ENCODE results near the gene ARHGEF12. TPM values are rescaled to one million over a fixed set of nuclear protein-coding genes. Genes with fewer than 3 reads are reported as not detected.

ARHGEF12 gene
- total and polyA plus RNA-seq, 7 experiments from 2014 or later, result 0.38 to 13.1 (median 2.7) TPM

DNA sequence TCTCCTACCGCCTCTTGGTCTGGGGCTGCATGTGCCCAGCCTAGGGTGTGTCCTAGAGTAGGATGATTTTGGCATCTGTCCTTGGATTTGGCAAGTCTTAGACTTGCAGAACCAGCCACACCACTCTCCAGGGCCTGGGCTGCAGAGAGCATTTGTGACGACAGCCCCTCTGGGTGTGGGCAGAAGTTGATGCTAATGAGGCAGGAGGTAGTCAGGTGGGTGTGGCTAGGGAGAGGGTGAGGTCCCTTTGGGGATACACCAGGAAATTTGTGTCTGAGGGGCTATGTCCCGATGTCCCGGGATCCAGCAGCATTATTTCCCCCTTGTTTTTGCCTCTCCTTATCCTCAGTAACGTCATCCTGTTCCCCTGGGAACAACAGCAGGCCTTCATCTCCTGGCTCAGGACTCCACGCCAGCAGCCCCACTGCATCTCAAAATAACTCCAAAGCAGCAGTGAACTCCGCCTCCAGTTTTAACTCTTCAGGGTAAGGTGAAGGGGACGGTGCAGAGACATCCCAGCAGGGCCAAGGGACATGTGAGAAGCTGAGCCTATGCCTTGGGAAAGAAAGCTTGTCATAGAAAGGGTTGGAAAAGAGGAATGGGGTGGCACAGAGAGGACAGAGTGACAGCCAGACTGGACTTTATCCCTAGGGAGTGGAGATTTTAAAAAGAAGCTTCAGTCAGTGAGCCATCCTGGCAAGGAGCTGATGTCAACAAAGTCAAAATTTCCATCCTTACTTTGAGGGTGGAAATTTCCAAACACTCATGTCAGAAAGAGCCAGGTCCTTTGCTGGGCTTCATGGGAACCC, 19.1 kb upstream of the ARHGEF12 start:
- no peak for ATAC-seq
- Mint-ChIP-seq H3K27me3 (peaks cover 15 to 44% (median 33%) of the 10 kb centered on the region in 5 donors), H3K4me3 (no peak overlapping the region), H3K36me3 (no peaks in the 10 kb centered on the region), H3K27ac (no peak overlapping the region), H3K4me1 (no peaks in the 10 kb centered on the region), H3K9me3 (no peaks in the 10 kb centered on the region)
- no peaks in the 10 kb centered on the region for H3K9me3 ChIP-seq (ENCODE audit: control insufficient read depth in 2 of 3, low read length in 3 of 3)
- no peak overlapping the region for H3K27ac ChIP-seq (ENCODE audit: low read depth, low read length)
- H3K27me3 ChIP-seq (ENCODE audit: control insufficient read depth in 2 of 2, insufficient read depth in 2 of 2, low read length in 2 of 2), result no peaks in the 10 kb centered on the region
- intact Hi-C loops (cut with micrococcal nuclease), result no loop called here
- H3K4me3 ChIP-seq (ENCODE audit: low read length), result no peak overlapping the region
- H3K36me3 ChIP-seq (ENCODE audit: control insufficient read depth in 2 of 3, insufficient read depth in 3 of 3, low read length in 3 of 3), result no peaks in the 10 kb centered on the region
- ChIA-PET CTCF (no interaction called here), POLR2A (interaction anchor here (0.6 kb wide), 1 partner anchor 65 kb away, joined by 3 read pairs; no protein-coding TSS in a partner anchor)
- no peak for DNase-seq
- no peaks in the 10 kb centered on the region for H3K4me1 ChIP-seq (ENCODE audit: control insufficient read depth in 2 of 2, insufficient read depth in 2 of 2, low read length in 2 of 2)

DNA sequence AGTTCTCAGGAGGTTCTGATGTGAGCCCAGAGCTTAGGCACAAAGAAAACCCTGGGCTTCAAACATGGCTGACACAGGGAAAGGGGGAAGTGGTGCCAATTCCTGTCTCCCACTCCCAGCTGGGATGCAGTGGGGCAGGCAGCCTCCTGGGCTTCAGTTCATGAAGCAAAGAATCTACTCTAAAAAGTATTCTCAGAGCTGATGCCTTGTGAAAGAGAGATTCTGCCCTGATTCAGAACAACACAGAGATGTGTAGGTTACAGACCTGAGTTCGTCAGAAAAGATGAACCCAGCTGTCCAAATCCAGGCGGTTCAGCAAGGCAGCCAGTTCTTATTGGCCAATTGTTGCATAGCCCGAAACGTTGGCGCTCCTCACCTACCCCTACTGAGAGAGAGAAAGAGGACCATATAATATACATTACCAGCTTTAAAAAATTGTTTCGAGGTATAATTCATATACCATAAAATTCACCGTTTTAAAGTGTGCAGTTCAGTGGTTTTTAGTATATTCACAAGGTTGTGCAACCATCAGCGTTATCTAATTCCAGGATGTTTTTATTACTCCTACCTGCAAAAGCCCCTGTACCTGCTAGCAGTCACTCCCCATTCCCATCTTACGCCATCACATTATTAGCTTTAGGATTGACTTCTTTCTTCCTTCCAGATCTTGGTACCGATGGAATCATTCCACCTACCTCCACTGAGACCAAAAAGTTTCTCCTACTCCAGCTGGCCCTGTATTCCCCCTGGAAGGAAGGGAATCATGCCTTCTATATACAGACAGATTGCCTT, 18.3 kb upstream of the ARHGEF12 start:
- Mint-ChIP-seq H3K9me3 (no peaks in the 10 kb centered on the region), H3K4me3 (no peak overlapping the region), H3K4me1 (no peaks in the 10 kb centered on the region), H3K36me3 (no peaks in the 10 kb centered on the region), H3K27ac (no peak overlapping the region), H3K27me3 (peaks cover 18 to 40% (median 32%) of the 10 kb centered on the region in 5 donors)
- Histone ChIP-seq H3K9me3 (ENCODE audit: control insufficient read depth in 2 of 3, low read length in 3 of 3) (no peaks in the 10 kb centered on the region), H3K27me3 (ENCODE audit: control insufficient read depth in 2 of 2, insufficient read depth in 2 of 2, low read length in 2 of 2) (no peaks in the 10 kb centered on the region), H3K4me1 (ENCODE audit: control insufficient read depth in 2 of 2, insufficient read depth in 2 of 2, low read length in 2 of 2) (no peaks in the 10 kb centered on the region), H3K36me3 (ENCODE audit: control insufficient read depth in 2 of 3, insufficient read depth in 3 of 3, low read length in 3 of 3) (no peaks in the 10 kb centered on the region), H3K4me3 (ENCODE audit: low read length) (no peak overlapping the region), H3K27ac (ENCODE audit: low read depth, low read length) (no peak overlapping the region)
- intact Hi-C loops (cut with micrococcal nuclease), result no loop called here
- ATAC-seq (no peak), DNase-seq (no peak)
- CTCF ChIA-PET, result interaction anchor here (0.6 kb wide), 1 partner anchor 785 kb away, joined by 3 read pairs; no protein-coding TSS in a partner anchor
- POLR2A ChIA-PET, result interaction anchor here (0.6 kb wide), 1 partner anchor 66 kb away, joined by 3 read pairs; no protein-coding TSS in a partner anchor

DNA sequence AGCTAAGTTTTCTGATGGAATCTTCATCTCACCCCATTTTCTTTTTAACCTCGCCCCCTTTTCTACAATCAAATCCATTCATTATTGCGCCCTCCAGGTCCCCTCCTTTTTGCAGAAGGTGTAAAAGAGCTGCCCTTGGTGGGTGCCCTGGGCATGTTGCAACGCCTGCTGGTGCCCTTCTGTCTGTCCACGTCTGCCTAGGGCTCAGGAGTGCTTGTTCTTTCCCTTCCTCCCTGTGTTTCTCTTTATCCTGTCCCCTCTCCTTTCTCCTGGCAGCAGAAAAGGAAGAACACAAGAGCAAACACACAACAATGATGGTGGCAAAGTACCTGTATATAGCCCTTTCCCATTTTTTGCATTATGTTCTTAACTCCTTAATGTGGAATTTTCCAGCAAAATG, 17.3 kb upstream of the ARHGEF12 start:
- no peaks in the 10 kb centered on the region for H3K9me3 ChIP-seq (ENCODE audit: control insufficient read depth in 2 of 3, low read length in 3 of 3)
- intact Hi-C loops (cut with micrococcal nuclease), result no loop called here
- ChIA-PET POLR2A (no interaction called here), CTCF (no interaction called here)
- Mint-ChIP-seq H3K9me3 (no peaks in the 10 kb centered on the region), H3K4me1 (no peaks in the 10 kb centered on the region), H3K36me3 (no peaks in the 10 kb centered on the region), H3K27me3 (peaks cover 27 to 46% (median 40%) of the 10 kb centered on the region in 5 donors), H3K27ac (no peak overlapping the region), H3K4me3 (no peak overlapping the region)
- H3K4me3 ChIP-seq (ENCODE audit: low read length), result no peak overlapping the region
- DNase-seq (no peak), ATAC-seq (no peak)
- no peak overlapping the region for H3K27ac ChIP-seq (ENCODE audit: low read depth, low read length)
- no peaks in the 10 kb centered on the region for H3K4me1 ChIP-seq (ENCODE audit: control insufficient read depth in 2 of 2, insufficient read depth in 2 of 2, low read length in 2 of 2)
- H3K27me3 ChIP-seq (ENCODE audit: control insufficient read depth in 2 of 2, insufficient read depth in 2 of 2, low read length in 2 of 2), result peaks cover 0 to 6% of the 10 kb centered on the region in 2 donors
- H3K36me3 ChIP-seq (ENCODE audit: control insufficient read depth in 2 of 3, insufficient read depth in 3 of 3, low read length in 3 of 3), result no peaks in the 10 kb centered on the region

DNA sequence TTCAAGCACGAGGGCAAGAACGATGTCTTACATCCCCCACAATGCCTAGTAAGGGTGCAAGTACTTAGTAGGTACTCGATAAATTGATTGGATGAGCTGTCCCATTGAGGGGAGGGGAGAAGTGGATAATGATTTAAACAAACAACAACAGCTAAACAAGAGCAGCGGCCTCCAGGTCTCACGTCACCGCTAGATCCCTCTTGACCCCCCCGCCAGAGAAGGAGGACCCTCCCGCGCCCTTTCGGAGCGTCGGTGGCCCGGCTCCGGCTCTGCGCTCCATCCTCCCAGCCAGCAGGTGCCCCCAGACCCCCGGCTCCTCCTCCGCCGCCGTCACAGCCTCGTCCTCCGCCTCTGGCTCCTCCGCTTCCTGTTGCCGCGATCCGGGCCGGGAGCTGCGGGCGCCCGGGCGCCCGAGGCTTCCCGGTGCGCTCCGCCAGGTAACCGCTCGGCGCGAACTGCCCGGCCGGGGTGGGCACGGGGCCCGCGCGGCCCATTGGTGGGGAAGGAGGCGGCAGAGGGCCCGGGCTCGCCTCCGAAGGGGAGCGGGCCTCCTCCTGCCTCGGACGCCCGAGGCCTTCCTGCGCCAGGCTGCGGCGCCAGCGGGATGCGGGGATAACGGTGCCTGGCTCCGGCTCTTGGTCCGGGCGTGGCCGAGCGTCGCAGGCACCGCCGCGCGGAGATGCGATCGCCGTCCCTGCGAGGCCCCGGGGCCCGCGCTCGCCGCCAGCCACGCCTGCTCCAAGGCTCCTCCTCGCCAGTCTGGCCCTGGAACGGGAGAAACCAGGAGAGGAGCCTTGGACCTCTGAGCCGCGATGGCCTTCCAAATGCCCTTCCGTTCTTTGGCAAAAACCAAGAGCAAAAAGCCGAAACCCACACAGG, 11.0 kb upstream of the ARHGEF12 start, which contains the start of gene TLCD5:
TSS of gene TLCD5 (plus strand) at position 368 of the 879 bp plus-strand sequence. CDS start 2,143 bp downstream, outside the sequence.
- CTCF ChIA-PET, result no interaction called here
- H3K27me3 ChIP-seq (ENCODE audit: control insufficient read depth in 2 of 2, insufficient read depth in 2 of 2, low read length in 2 of 2), result peaks cover 7 to 27% of the 10 kb centered on the region in 2 donors

DNA sequence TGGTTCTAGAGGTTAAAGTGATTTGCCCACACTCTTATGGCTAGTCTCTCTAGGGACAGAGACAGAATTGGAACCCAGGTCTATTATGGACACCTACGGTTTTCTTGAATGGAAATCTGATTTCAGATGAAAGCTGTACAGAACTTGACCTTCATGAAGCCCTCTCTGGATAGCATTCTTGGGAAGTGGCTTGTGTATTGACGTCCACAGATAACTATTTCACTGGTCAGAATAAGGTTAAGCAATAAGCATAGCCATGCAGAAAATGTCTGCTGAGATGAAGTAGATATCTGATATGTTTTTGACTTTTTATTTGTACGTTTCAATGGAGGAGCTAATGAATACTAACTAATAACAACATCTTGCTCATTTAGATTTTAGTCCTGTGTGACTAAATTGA, 10.0 kb upstream of the ARHGEF12 start:
- H3K36me3 Mint-ChIP-seq, result peaks cover 0 to 3% (median 0%) of the 10 kb centered on the region in 5 donors
- ATAC-seq, result no peak
- H3K9me3 ChIP-seq (ENCODE audit: control insufficient read depth in 2 of 3, low read length in 3 of 3), result no peaks in the 10 kb centered on the region

More for the DNA sequence above, 11.0 kb upstream of the ARHGEF12 start, which contains the start of gene TLCD5:
- Histone ChIP-seq H3K4me3 (ENCODE audit: low read length) (no peak within 1 kb of the TSS), H3K9me3 (ENCODE audit: control insufficient read depth in 2 of 3, low read length in 3 of 3) (no peaks in the 10 kb centered on the region), H3K27ac (ENCODE audit: low read depth, low read length) (no peak within 1 kb of the TSS), H3K4me1 (ENCODE audit: control insufficient read depth in 2 of 2, insufficient read depth in 2 of 2, low read length in 2 of 2) (peaks cover 5 to 9% of the 10 kb centered on the region in 2 donors), H3K36me3 (ENCODE audit: control insufficient read depth in 2 of 3, insufficient read depth in 3 of 3, low read length in 3 of 3) (no peaks in the 10 kb centered on the region)
- Mint-ChIP-seq H3K36me3 (peaks cover 0 to 3% (median 0%) of the 10 kb centered on the region in 5 donors), H3K4me1 (peaks cover 15 to 30% (median 23%) of the 10 kb centered on the region in 7 donors), H3K27ac (peak within 1 kb of the TSS in 2 of 9 donors; percentile 4 to 54), H3K4me3 (peak within 1 kb of the TSS; percentile 72 to 90 (median 82)), H3K9me3 (peaks cover 0 to 3% (median 0%) of the 10 kb centered on the region in 11 donors), H3K27me3 (peaks cover 61 to 80% (median 68%) of the 10 kb centered on the region in 5 donors)
- POLR2A ChIA-PET, result no interaction called here
- intact Hi-C loops (cut with micrococcal nuclease), result no loop called here
- DNase-seq (peak in 3 of 9 donors; percentile 18 to 49 (median 27)), ATAC-seq (peak; percentile 55)

More for the DNA sequence above, 10.0 kb upstream of the ARHGEF12 start:
- peaks cover 61 to 80% (median 72%) of the 10 kb centered on the region in 5 donors for H3K27me3 Mint-ChIP-seq
- H3K27ac Mint-ChIP-seq, result peak overlapping the region in 1 of 9 donors; percentile 4
- peak overlapping the region; percentile 30 to 84 (median 76) for H3K4me3 Mint-ChIP-seq
- Histone ChIP-seq H3K4me3 (ENCODE audit: low read length) (no peak overlapping the region), H3K27ac (ENCODE audit: low read depth, low read length) (no peak overlapping the region), H3K27me3 (ENCODE audit: control insufficient read depth in 2 of 2, insufficient read depth in 2 of 2, low read length in 2 of 2) (peaks cover 7 to 27% of the 10 kb centered on the region in 2 donors), H3K36me3 (ENCODE audit: control insufficient read depth in 2 of 3, insufficient read depth in 3 of 3, low read length in 3 of 3) (no peaks in the 10 kb centered on the region), H3K4me1 (ENCODE audit: control insufficient read depth in 2 of 2, insufficient read depth in 2 of 2, low read length in 2 of 2) (peaks cover 5 to 9% of the 10 kb centered on the region in 2 donors)
- intact Hi-C loops (cut with micrococcal nuclease), result loop anchor here in 1 of 2 donors (1.0 kb wide), 1 partner anchor 9 kb away; no protein-coding TSS in a partner anchor
- H3K9me3 Mint-ChIP-seq, result peaks cover 0 to 3% (median 0%) of the 10 kb centered on the region in 11 donors
- ChIA-PET POLR2A (interaction anchor here (1.4 kb wide), 1 partner anchor 9 kb away, joined by 4 read pairs; no protein-coding TSS in a partner anchor), CTCF (no interaction called here)
- peaks cover 15 to 30% (median 23%) of the 10 kb centered on the region in 7 donors for H3K4me1 Mint-ChIP-seq
- DNase-seq, result no peak

Measured in naive thymus-derived CD4-positive, alpha-beta T cell (primary cell).